NCI-H2196 treated with DMSO at 0.1 percent for 48 hours (cell line): ENCODE measurements around the gene TRMT61A.
A peak's percentile ranks its signal among the peaks of the same experiment; 100 is the strongest.
"Not testable (repeated sequence)": the region's sequence is repeated elsewhere in the genome, so short reads cannot be mapped to it uniquely, and the experiment has no call there.

Experiments used
- DNase-seq: peaks from one replicate; lab custom pipeline; 2025; ENCODE audit not compliant: unreplicated experiment; lab: John Stamatoyannopoulos, UW

TRMT61A gene

DNA sequence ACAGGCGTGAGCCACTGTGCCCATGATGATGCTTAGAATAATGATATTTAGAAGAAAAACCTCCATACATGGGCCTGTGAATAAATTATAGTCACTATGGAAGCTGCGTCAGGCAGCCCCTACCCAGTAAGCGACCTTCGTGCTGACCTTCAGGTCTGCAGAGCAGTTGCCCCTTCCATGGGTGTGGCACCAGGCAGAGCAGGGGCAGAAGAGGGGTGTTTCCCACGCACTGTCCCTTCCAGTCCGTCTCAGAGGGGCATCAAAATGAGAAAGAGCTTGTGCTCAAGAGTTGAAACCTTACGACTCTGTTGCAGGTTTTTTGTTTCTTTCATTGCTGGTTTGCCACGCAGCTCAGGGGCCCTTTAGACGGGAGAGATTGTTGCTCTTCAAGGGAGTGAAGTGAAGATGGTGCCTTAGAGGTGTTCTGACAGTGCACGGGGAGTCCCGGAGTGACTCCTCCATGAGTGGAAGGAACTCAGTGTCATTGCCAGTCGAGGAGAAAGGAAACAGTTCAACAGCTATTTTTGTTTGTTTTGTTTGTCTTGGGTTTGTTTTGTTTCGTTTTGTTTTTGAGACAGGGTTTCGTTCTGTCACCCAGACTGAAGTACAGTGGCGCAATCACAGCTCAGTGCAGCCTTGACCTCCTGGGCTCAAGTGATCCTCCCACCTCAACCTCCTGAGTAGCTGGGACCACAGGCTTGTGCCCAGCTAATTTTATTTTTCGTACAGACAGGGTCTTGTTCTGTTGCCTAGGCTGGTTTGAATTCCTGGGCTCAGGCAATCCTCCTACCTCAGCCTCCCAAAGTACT, 20.3 kb upstream of the TRMT61A start:
- DNase-seq: no peak

DNA sequence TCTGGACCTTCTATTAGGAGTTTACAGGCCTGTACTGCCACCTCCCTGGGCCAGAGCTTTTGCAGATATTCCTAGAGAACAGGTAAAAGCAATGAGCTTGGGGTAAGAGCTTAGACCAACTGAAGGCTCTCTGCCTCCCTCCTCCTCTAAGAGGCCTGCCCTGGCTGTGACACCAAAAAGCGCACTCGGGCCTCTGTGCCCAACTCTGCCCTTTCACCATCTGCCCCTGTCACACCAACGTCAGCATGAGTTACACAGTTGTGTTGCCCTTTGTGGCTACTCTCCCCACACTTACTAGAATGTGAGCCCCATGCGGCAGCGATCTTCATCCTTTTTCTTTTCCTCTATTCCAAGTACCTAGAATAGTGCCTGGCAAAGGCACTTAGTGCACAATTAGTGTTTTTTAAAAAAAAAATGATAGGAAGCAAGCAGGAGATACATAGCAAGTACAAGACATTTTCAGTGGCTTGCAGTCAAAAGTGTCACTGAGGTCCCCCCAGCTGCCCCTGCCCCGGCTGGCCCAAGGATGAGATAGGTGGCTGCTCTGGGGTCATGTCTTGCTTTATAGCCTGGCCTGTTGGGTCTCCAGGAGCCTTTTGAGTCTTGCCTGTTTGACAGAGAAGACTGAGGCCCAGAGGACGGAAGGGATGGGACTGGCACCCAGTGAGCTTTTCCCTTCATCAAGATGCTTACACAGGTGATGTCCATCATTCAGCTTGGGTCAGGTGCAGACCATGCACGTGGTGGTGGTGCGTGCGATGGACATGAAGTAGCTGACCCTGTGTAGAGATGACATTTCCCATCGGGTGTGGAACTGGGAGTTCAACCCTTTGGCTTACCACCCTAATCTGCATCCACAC, 18.9 kb upstream of the TRMT61A start:
- DNase-seq: no peak

DNA sequence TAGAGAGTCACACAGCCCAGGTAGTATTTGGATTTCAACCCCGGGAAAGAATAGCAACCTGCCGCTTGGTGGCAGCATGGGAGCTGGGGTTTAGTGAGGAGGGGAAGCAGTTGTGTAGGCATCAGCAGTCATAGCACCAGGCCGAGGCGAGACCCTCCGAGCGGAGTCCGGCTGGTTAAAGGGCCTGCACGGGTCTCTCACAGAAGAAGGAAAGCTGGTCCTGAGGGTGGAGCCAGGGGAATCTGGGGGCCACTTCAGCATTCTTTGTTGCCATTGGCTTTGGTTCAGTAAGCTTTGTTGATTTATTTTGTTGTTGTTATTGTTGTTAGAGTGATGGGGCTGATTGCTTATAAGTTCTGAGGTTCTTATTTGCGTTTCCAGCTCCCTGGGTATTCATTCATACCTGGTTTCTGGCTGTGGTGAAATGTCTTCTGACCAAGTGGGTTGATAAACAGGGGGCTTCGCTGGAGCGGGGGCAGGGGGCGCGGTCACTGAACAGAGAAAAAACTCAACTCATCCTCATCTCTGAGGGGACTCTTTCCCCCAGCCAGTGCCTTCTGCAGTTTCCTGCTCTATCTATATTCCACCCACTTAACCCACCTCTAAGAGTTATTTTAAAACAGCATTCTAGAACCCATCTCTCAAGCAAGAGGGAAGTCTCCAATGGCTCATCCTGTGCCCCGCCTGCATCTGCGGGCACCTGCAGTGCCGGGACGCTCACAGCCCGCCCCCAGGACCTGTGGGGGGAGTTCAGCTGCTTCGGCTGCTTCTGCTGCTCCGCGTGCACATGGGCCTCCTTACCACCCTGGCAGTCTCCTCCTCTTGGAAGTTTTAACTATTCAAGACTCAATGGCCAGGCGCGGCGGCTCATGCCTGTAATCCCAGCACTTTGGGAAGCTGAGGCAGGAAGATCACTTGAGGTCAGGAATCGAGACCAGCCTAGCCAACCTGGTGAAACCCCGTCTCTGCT, 18.0 kb upstream of the TRMT61A start:
- DNase-seq: no peak

DNA sequence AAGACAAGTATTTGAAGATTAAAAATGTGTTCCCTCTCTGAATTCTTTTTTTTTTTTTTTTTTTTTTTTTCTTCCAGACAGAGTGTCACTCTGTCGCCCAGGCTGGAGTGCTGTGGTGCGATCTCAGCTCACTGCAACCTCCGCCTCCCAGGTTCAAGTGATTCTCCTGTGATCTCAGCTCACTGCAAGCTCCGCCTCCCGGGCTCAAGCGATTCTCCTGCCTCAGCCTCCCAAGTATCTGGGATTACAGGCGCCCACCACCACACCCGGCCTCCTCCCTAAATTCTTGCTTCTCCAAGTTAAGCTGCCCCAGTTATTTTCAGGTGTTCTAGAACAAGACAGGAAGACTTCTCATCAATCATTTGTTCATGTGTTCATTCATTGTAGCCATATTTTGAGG, 16.8 kb upstream of the TRMT61A start:
- DNase-seq: not testable (repeated sequence)

DNA sequence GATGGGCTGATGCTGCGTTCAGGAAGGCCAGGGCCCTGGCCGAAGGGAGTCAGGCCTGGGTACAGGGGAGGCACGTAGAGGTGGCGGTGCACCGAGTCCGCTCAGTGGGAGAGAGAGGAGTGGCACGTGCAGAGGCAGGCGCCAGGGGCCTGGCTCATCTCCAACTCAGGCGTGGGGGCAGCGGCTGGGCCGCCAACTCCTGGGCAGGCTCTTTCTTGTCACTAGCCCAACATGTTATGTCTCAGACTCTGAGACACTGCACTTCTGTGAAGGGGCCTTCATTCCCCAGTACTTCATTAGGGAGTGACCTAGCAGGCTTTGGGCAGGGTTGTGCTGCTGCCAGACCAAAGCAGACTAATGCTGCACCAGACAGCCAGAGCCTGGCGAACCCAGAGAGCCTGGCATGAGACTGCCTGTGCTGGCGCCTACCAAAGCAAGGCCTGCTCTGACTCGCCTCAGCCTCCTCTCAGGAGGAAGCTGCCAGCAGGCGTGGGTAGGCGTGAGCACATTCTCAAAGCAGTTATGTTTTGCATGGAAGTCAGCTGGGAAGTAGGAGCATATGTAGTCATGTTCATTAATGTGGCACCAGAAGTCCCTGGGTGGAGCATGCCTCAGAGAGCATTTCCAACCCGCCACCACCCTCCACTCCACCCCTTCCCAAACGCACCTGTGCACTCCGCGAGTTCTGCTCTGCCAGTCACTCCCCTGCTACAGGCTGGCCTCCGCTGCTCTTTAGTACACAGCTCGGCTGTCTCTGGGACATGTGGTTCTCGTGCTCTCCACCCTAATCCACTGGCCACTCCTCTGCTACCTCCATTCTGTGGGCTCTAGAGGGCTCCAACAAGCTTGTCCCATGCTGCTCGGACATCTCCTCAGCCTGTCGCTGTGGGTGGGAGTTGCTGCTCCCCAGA, 16.0 kb upstream of the TRMT61A start:
- peak; percentile 79 for DNase-seq

DNA sequence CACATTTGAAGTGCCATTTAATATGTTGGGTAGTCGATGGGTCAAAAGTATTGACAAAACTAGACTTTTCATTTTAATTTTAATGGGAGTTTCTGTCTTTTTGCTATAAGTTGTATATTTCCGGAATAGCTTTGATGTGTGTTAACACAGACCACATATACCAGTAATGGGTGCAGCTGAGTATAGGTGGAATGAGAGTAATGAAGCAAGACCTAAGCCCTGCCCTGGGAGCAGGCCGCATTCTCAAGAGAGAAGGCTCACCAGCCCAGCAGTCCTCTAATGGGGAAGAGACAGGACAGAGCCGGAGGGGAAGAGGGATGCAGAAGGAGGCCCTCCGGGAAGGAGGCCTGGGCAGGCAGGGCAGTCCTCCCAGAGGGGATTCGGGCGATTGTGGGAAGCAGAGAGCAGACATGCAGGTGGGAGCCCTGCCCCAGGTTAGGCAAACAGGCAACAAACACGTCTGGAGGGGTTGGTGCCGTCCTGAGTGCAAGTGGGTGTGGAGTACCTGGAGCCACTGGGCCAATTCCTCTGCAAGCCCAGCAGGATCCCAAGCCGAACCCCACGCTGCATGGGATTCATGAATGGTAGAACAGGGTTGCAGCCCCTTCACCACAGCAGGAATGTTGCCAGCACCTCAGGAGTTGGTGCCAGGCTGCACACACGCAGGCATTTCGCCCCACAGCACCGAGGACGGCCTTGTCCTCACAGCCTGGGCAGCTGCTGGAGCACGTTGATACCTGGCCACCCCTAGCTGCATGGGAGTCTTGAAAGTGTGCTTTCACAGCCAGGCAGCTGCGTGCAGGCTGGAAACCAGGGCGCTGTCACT, 14.2 kb upstream of the TRMT61A start:
- DNase-seq: no peak

DNA sequence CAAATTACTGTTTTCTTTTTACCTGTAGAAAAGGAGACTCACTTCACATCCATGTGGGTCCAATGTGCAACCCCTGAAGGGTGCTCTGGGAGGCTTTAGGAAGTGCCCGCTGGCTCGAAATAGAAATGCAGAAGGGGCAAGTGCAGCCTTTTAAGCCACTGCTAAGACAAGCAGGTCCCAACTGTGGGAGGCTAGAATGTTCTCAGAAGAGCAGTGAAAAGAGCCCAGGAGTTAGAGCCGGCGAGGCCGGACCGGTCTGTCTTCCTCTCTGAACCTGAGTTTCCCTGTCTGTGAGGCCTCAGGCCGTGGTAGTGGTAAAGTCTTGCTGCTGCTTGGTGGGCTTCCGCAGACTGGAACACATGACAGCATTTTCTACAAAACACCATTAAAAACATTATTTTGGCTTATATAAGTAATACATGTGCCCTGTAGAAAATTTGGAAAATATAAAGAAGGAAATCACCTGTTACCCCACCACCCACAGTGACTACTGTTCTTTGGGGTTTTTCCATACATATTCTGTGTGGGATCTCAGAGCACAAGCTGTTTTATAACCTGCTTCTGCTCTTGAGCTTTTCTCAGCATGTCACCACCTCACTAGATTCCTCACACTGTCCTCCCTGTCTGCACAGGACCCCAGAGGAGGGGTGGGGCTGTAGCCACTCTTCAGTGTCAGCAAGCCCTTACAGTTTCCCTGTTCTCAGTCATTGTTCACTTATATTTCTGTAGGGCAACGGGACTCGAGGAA, 12.4 kb upstream of the TRMT61A start:
- DNase-seq: no peak

DNA sequence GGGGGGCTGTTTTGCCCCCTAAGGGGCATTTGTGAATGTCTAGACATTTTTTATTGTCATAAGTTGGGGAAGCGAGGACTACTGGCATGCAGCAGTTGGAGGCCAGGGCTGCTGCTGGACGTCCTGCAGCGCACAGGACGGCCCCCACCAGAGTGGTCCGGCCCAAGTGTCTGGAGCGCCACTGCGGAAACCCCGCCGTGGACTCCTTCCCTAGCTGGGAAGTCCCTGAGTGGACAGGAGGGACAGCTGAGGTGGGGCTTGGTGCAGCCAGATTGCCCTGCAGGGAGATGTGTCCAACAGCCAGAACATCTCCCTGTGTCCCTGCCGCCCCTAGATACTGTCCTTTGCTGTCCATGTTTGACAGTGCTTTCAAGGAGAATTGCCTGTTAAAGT, 11.8 kb upstream of the TRMT61A start:
- DNase-seq: no peak

DNA sequence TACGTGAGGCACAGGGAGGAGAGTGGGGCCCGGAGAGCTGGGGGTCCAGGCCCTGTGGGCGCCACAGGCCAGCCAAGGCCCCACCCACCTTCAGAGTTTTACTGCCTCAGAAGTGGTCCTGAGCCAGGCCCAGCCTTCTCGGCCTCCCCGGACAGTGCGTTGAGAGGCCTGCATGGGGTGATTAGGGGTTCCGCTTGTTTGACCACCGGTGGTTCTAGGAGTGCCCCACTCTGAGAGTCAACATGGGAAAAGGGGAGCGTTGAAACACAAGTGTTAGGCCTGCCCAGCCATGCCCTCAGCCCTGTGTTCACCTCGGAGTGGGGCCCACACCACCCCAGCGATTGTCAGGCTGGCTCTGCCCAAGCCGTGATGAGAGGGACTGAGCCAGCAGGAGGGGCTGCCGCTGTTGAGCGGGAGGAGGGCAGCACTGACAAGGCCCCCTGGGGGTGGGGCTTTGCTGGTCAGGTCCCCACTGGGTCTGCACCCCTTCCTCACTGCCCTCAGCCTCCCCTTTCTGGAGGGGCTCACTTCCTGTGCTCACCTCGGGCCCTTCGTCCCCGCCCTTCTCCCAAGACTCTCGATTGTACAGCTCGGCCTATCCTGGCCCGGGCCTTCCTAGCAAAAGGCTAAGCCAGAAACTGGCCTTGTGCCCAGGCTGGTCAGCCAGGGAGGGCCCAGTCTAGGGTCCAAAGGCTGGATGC, 11.1 kb upstream of the TRMT61A start:
- no peak for DNase-seq

DNA sequence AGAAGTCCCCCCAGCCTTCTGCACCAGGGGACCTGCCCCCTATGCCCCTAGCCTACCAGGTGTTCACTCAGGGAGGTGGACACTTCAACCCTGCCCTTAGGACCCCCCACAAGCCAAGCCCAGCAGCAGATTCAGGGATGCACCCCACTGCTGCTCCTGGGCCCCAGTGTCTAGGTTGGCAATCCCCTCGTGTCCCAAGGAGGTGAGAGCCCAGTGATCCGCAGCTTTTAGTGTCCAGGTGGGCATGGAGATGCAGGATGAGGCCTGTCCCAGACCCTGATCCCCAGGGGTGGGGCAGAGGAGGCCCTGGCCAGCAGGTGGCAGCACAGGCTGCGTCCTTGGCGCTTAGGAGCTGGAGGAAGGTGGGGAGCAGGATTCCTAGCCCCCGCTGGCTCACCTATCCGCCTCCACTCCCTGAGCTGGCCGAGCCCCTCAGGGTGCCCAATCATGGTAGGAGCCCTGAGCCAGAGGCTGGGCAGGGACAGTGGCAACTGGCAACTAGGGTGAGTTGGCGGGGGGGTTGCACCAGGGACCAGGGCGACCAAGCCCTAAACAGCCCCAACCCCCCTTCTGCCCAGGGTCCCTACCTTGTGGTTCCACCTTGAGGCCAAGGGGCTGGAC, 10.5 kb upstream of the TRMT61A start:
- DNase-seq: no peak

DNA sequence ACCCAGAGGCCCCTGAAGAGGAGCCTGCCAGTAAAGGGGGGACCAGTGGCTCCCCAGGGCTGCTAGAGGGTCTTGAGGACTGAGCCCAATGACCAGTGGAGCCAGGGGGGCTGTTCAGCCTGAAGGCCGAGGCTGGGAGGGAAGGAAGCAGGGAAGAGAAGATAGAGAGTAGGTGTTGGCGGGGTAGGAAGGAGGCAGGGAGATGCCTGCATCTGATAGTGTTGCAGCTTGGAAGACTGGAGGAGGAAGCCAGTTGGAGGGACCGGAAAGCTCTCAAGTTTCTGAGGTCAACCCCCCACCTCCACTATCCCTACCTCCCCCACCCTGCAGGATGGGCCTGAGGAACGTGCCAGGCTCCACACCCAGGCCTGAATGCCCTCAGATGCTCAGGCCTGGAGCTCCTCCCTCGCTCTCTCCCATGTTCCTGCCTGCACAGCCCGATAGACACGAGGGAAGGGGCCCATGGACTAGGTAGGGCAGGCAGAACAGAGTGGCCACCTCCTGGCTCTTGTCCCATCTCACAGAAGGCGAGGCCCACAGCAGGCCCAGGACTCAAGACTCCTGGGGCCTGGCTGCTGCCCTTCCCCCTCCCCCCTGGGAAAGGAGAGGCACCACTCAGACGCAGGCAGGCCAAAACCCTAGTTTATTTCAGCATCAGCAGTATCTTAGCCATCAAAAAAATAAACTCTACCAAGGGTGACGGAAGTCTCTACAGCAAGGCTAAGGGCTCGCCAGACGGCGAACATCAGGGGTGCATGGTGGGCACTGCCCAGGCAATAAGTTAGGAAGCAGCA, 9.8 kb upstream of the TRMT61A start:
- DNase-seq: no peak

DNA sequence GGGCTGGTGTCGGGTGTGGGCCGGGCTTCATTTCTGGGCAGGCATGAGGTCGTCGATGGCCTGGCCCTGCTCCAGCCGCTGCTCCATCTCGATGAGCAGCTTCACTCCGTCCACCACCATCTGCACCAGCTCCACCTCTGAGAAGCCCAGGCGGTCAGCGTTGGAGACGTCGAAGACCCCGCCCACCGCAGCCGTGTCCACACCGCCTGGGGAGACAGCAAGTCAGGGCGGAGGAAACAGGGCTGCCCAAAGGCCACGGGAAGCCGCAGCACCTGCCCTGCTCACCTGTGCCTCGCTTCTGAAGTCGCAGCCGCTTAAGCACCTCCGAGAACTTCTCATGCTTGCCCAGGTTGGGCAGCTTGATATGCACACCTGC, 9.2 kb upstream of the TRMT61A start:
- DNase-seq: no peak

DNA sequence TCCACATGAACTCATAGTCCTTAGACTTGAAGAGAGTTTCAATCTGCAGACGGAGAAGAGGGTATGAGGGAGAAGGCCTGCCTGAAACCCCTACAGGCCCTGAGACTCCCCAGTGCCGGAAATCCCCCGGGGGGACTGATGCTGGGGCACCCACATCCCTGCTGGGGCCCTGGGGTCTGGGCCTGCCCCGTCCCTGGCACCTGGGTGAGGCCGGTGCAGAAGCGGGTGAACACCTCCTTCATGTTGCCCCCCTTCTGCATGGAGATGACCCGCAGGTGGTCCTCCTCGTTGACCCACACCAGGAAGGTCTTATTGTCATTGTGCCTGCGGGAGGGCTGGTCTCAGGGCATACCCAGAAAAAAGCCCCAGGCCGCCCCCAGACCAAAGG, 8.7 kb upstream of the TRMT61A start:
- no peak for DNase-seq

DNA sequence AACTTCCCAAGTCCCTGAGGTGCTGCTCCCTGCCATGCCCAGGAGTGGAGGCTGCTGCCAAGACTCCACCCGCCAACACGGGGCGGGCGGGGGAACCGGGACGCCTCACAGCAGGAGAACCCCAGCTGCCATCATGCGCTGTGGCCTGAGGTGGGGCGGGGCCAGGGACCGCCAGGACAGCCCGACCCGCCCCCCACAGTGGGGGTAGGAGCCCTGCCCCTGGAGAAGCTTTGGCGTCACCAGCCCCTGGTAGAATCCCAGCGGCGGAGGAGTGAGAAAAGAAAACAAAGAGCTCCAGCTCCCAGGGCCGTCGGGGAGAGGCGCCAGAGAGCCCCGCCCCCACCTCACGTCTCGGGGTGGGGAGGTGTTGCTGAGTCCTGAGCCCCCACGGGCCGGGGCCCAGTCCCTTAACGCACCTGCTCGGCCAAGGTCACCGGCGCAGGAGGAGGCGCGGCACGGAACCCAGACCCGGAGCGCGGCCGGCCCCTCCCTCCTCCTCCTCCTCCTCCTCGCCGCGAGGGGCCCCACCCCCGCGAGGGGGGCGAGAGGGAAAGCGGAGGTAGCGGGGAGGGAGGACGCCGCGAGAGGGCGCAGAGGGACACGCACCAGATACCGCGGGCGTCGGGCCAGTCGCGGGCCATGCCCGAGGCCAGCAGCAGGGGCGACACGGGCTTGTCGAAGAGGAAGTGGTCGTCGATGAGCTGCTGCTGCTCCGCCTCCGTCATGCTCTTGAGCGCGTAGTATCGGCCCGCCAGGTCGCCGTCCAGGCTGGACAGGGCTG, 8.1 kb upstream of the TRMT61A start:
- DNase-seq: peak; percentile 79

DNA sequence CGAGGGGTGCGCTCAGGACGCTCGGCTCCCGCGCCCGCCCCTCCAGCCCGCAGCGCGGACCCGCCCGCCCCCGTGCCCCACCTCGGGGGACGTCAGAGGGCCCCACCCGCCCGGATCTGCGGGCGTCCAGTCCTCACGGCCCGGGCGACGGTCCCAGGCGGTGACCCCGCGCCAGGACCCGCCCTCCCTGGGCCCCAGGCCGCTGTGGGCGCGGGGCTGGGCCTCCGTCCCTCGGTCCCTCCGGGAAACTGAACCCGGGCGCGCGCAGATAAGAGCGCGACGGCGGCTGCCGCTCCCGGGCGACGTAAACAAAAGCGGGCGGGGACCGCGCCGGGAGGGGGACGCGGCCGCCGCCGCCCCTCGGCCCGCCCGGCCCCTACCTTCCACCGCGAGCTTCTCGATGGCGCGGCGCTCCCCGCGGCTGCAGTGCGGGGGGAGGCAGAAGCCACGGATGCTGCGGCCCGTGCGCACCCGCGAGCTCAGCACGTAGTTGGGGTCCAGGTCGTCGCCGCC, 7.5 kb upstream of the TRMT61A start:
- DNase-seq: no peak
